ENCODE results near the gene GALNT6.

- TF ChIP-seq EZH2phosphoT487 (IDR thresholded peaks at IDR 0.05; ENCODE audit: insufficient read depth, low read depth) (no peak), EZH2 (IDR thresholded peaks at IDR 0.05; ENCODE audit: insufficient read depth, poor library complexity, severe bottlenecking) (no peak)
These were observed 12.5 kb downstream of the GALNT6 start for GRCh38 chr12:51378749-51379148.

Data from GM23248 (cell line).